HCT116 (cell line): ENCODE data around the gene EIF4G2. TPM values are rescaled to one million over a fixed set of nuclear protein-coding genes. Genes with fewer than 3 reads are reported as not detected.

Experiments used
- ATAC-seq: fragments of 200-7000 bp; cut with Tn5 transposase; 2 replicates; pipeline ENCODE4 v1.9.1; 2020; ENCODE audit warnings: mild to moderate bottlenecking, moderate library complexity
- BruUV-seq: library from RNA; stranded (reverse); fragments of 400-500 nt; replicated peaks from 2 replicates; lab custom pipeline; 2021; lab: Mats Ljungman, UMichigan
- CTCF ChIA-PET: fragments of 300-600 bp; sonication (Branson Sonifier 250); formaldehyde crosslinking; loops from one replicate; lab custom pipeline; 2021; ENCODE audit warnings: antibody characterized with exemption; lab: Charles Lee
- POLR2A ChIA-PET: fragments of 300-600, 350-600 bp; sonication (Branson Sonifier 250); formaldehyde crosslinking; loops from one replicate; lab custom pipeline; 2021; ENCODE audit warnings: antibody characterized with exemption; lab: Charles Lee
- RAD21 ChIA-PET, 2 experiments: fragments of 300-600 bp; sonication (Branson Sonifier 250); formaldehyde crosslinking; loops; one replicate each; lab custom pipeline; 2023; ENCODE audit warnings: low total read pairs in 2 of 2; ENCODE audit not compliant: uncharacterized antibody in 2 of 2, unreplicated experiment in 2 of 2, low non-redundant PET in 1 of 2; lab: Charles Lee
- DNase-seq: peaks from one replicate; pipeline ENCODE4 v3.0.0-alpha.2; 2010; ENCODE audit warnings: low read depth, low spot score
- H2AFZ ChIP-seq: fragments of 200-600 bp; shearing (Covaris generic), sonication (generic); 2 replicates; pipeline ENCODE4 v1.6.1; 2017; ENCODE audit warnings: low read depth, mixed run types, mixed read lengths, antibody characterized with exemption, low read length; ENCODE audit not compliant: poor library complexity, severe bottlenecking
- H3K27ac ChIP-seq: 2 replicates; pipeline ENCODE4 v1.5.1; 2012; ENCODE audit warnings: low read depth, low read length
- H3K27me3 ChIP-seq: fragments of 200-600 bp; sonication (generic); 2 replicates; pipeline ENCODE4 v1.6.1; 2016; ENCODE audit warnings: mixed run types, low read length, mixed read lengths; ENCODE audit not compliant: insufficient read depth
- H3K36me3 ChIP-seq, 2 experiments: fragments of 200-500 bp in 1 of 2; fragments of 200-600 bp in 1 of 2; sonication (Bioruptor generic) in 1 of 2; sonication (generic) in 1 of 2; 2 replicates each; pipeline versions ENCODE4 v1.5.1 to v1.6.1; 2014 to 2016; ENCODE audit warnings: low read length in 2 of 2, inconsistent platforms in 1 of 2, mixed read lengths in 1 of 2, mixed run types in 1 of 2; ENCODE audit not compliant: insufficient read depth in 2 of 2, control insufficient read depth in 1 of 2
- H3K4me1 ChIP-seq, 2 experiments: fragments of 200-600 bp in 1 of 2; sonication (generic) in 1 of 2; 2 replicates each; pipeline versions ENCODE4 v1.5.1 to v1.6.1; 2012 to 2017; ENCODE audit warnings: low read length in 2 of 2, inconsistent platforms in 1 of 2, mild to moderate bottlenecking in 1 of 2, mixed read lengths in 1 of 2, mixed run types in 1 of 2, moderate library complexity in 1 of 2; ENCODE audit not compliant: insufficient read depth in 2 of 2, control insufficient read depth in 1 of 2
- H3K4me2 ChIP-seq: fragments of 200-600 bp; sonication (generic); 2 replicates; pipeline ENCODE4 v1.6.1; 2017; ENCODE audit warnings: mixed run types, low read length, mixed read lengths
- H3K4me3 ChIP-seq, 2 experiments: fragments of 200-600 bp in 1 of 2; sonication (generic) in 1 of 2; replicated peaks in 1 of 2; 2 replicates each; pipeline ENCODE4 v1.5.1; 2011 to 2016; ENCODE audit warnings: low read length in 2 of 2, control low read depth in 1 of 2, low read depth in 1 of 2, mild to moderate bottlenecking in 1 of 2, mixed read lengths in 1 of 2, mixed run types in 1 of 2
- H3K79me2 ChIP-seq: fragments of 200-600 bp; sonication (generic); 2 replicates; pipeline ENCODE4 v1.6.1; 2017; ENCODE audit warnings: mild to moderate bottlenecking, mixed run types, low read length, moderate library complexity, mixed read lengths; ENCODE audit not compliant: insufficient read depth
- H3K9ac ChIP-seq: fragments of 200-600 bp; sonication (generic); 2 replicates; pipeline ENCODE4 v1.6.1; 2016; ENCODE audit warnings: low read length, mixed read lengths
- H3K9me2 ChIP-seq: fragments of 200-600 bp; sonication (generic), shearing (Covaris generic); 2 replicates; pipeline ENCODE4 v1.6.1; 2017; ENCODE audit warnings: mixed run types, mild to moderate bottlenecking, moderate library complexity; ENCODE audit not compliant: insufficient read depth
- H3K9me3 ChIP-seq, 2 experiments: fragments of 200-500 bp in 1 of 2; fragments of 200-600 bp in 1 of 2; sonication (Bioruptor generic) in 1 of 2; sonication (generic) in 1 of 2; 2 replicates each; pipeline ENCODE4 v1.6.1; 2014 to 2017; ENCODE audit warnings: low read length in 2 of 2, mixed read lengths in 2 of 2, inconsistent platforms in 1 of 2, low read depth in 1 of 2, mild to moderate bottlenecking in 1 of 2, mixed run types in 1 of 2, moderate library complexity in 1 of 2; ENCODE audit not compliant: control insufficient read depth in 1 of 2, insufficient read depth in 1 of 2
- H4K20me1 ChIP-seq: fragments of 200-600 bp; sonication (generic), shearing (Covaris generic); 2 replicates; pipeline ENCODE4 v1.6.1; 2017; ENCODE audit warnings: mixed run types, mild to moderate bottlenecking, moderate library complexity; ENCODE audit not compliant: insufficient read depth
- CTCF ChIP-seq, 3 experiments: fragments of 200-600 bp in 1 of 3; sonication (generic) in 1 of 3; IDR thresholded peaks in 2 of 3; conservative IDR thresholded peaks in 1 of 3; 2 replicates each; pipeline ENCODE4 v1.5.1; 2012 to 2017; ENCODE audit warnings: low read depth in 2 of 3, low read length in 2 of 3, antibody characterized with exemption in 1 of 3, borderline replicate concordance in 1 of 3, control low read depth in 1 of 3, mild to moderate bottlenecking in 1 of 3, mixed read lengths in 1 of 3, mixed run types in 1 of 3, moderate library complexity in 1 of 3; ENCODE audit not compliant: insufficient read depth in 1 of 3
- EZH2 ChIP-seq: fragments of 200-600 bp; sonication (generic); IDR thresholded peaks from 2 replicates; pipeline ENCODE4 v1.6.1; 2017; ENCODE audit warnings: antibody characterized with exemption, mixed run types
- FOSL1 ChIP-seq: IDR thresholded peaks from 2 replicates; pipeline ENCODE4 v1.6.1; 2012; ENCODE audit warnings: low read depth
- JUND ChIP-seq: IDR thresholded peaks from 2 replicates; pipeline ENCODE4 v1.6.1; 2012
- MAX ChIP-seq: IDR thresholded peaks from 2 replicates; pipeline ENCODE4 v1.6.1; 2012
- POLR2AphosphoS5 ChIP-seq: IDR thresholded peaks from 2 replicates; pipeline ENCODE4 v1.6.1; 2011; ENCODE audit warnings: mild to moderate bottlenecking, low read depth, low read length, moderate library complexity
- RAD21 ChIP-seq: IDR thresholded peaks from 2 replicates; pipeline ENCODE4 v1.6.1; 2012; ENCODE audit warnings: low read depth, mild to moderate bottlenecking
- SIN3A ChIP-seq: IDR thresholded peaks from 2 replicates; pipeline ENCODE4 v1.6.1; 2012; ENCODE audit warnings: low read depth
- SP1 ChIP-seq: IDR thresholded peaks from 2 replicates; pipeline ENCODE4 v1.6.1; 2012; ENCODE audit warnings: low read depth
- SRF ChIP-seq: IDR thresholded peaks from 2 replicates; pipeline ENCODE4 v1.6.1; 2012; ENCODE audit warnings: low read depth
- intact Hi-C: fragments of 100-400 bp; cut with micrococcal nuclease; formaldehyde crosslinking; loops from 2 replicates; pipeline ENCODE4 v1.10.0; 2022
- total RNA-seq: library from RNA; stranded (reverse); gene quantifications from one replicate; pipeline ENCODE4 v1.2.1, GENCODE V29; 2021; ENCODE audit not compliant: unreplicated experiment
- TF ChIP-seq, protein P1 (sequence below): IDR thresholded peaks from 2 replicates; pipeline ENCODE4 v1.6.1; 2011; ENCODE audit warnings: mild to moderate bottlenecking, low read length, moderate library complexity; ENCODE audit not compliant: insufficient replicate concordance; ENCODE audit errors: extremely low read depth

EIF4G2 gene
- total RNA-seq, 1 experiment from 2014 or later, result 888 TPM

DNA sequence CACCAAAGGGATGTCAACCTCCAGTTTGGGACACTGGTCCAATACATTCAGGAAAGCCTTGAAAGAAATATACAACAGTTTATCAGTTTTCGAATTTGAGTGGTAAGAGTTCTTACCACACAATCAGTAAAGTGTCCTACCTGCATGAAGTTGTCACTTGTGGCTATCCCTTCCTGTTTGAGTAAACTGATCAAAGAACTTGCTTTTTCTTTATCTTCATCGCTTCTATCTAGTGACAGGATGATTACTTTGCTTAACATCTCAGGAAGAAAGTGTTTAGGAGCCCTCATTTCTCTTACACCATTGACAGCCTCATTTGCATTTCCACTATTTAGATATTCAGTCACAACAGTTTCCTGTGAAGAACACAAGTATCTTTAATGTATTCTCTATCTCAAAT lies 8.4 kb downstream of the EIF4G2 start:
- H3K9me3 ChIP-seq, result no peaks in the 10 kb centered on the region
- H3K27me3 ChIP-seq, result no peaks in the 10 kb centered on the region
- ChIA-PET RAD21 (no interaction called here), POLR2A (interaction anchor here (1.4 kb wide), 1 partner anchor 9 kb away, joined by 4 read pairs; the partner anchor contains the start of gene EIF4G2), CTCF (interaction anchor here (0.7 kb wide), 1 partner anchor 30 kb away, joined by 3 read pairs; no protein-coding TSS in a partner anchor)
- intact Hi-C loops, result no loop called here
- H3K36me3 ChIP-seq, result peaks cover 83 to 89% of the 10 kb centered on the region in 2 experiments
- BruUV-seq, result TSS peak; percentile 21
- peaks cover 62% of the 10 kb centered on the region for H3K79me2 ChIP-seq
- ATAC-seq (no peak), DNase-seq (no peak)
- H3K9me2 ChIP-seq, result no peaks in the 10 kb centered on the region
- H3K27ac ChIP-seq, result no peak overlapping the region
- no peak overlapping the region for H3K9ac ChIP-seq
- H2AFZ ChIP-seq, result no peak overlapping the region
- 0 out of 2 replicates have a peak, but pooled peaks have one; percentile 5 for TF ChIP-seq POLR2AphosphoS5
- TF ChIP-seq RAD21, result no peak
- H4K20me1 ChIP-seq, result peaks cover 26% of the 10 kb centered on the region; the same call in 1 of the 2 replicates
- no peaks in the 10 kb centered on the region for H3K4me1 ChIP-seq
- H3K4me2 ChIP-seq, result no peak overlapping the region
- no peak overlapping the region for H3K4me3 ChIP-seq

GRCh38 chr11:10798330-10798928 lies 10.3 kb downstream of the EIF4G2 start:
- no peaks in the 10 kb centered on the region for H3K9me3 ChIP-seq
- H4K20me1 ChIP-seq, result peaks cover 26% of the 10 kb centered on the region; the same call in 1 of the 2 replicates
- H3K4me3 ChIP-seq, result no peak overlapping the region
- DNase-seq (no peak), ATAC-seq (no peak)
- no peaks in the 10 kb centered on the region for H3K9me2 ChIP-seq
- H3K27me3 ChIP-seq, result no peaks in the 10 kb centered on the region
- peaks cover 44% of the 10 kb centered on the region for H3K79me2 ChIP-seq
- intact Hi-C loops, result no loop called here
- H2AFZ ChIP-seq, result no peak overlapping the region
- no peak overlapping the region for H3K27ac ChIP-seq
- ChIA-PET CTCF (no interaction called here), RAD21 (no interaction called here), POLR2A (interaction anchor here (0.9 to 2.4 kb wide), 2 partner anchors 11 to 59 kb away, joined by 5 to 19 read pairs; partner anchors contain the start of genes EIF4G2 and ZBED5)
- H3K9ac ChIP-seq, result no peak overlapping the region
- H3K4me2 ChIP-seq, result no peak overlapping the region
- BruUV-seq, result no TSS peak
- H3K36me3 ChIP-seq, result peaks cover 64 to 70% of the 10 kb centered on the region in 2 experiments
- no peaks in the 10 kb centered on the region for H3K4me1 ChIP-seq
- no peak for TF ChIP-seq JUND
- no peak for TF ChIP-seq SP1
- TF ChIP-seq, protein P1, sequence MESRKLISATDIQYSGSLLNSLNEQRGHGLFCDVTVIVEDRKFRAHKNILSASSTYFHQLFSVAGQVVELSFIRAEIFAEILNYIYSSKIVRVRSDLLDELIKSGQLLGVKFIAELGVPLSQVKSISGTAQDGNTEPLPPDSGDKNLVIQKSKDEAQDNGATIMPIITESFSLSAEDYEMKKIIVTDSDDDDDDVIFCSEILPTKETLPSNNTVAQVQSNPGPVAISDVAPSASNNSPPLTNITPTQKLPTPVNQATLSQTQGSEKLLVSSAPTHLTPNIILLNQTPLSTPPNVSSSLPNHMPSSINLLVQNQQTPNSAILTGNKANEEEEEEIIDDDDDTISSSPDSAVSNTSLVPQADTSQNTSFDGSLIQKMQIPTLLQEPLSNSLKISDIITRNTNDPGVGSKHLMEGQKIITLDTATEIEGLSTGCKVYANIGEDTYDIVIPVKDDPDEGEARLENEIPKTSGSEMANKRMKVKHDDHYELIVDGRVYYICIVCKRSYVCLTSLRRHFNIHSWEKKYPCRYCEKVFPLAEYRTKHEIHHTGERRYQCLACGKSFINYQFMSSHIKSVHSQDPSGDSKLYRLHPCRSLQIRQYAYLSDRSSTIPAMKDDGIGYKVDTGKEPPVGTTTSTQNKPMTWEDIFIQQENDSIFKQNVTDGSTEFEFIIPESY, result no peak
- TF ChIP-seq RAD21, result no peak
- no peak for TF ChIP-seq MAX
- no peak for TF ChIP-seq CTCF (IDR thresholded peaks at IDR 0.05 in 2 of 3, conservative IDR thresholded peaks at IDR 0.05 in 1 of 3; ENCODE audit: borderline replicate concordance in 1 of 3, insufficient read depth in 1 of 3, low read depth in 2 of 3, low read length in 2 of 3)
- TF ChIP-seq SRF, result no peak
- TF ChIP-seq FOSL1, result no peak
- no peak for TF ChIP-seq SIN3A
- no peak for TF ChIP-seq EZH2
